Endothelial cell of umbilical vein (primary cell): ENCODE measurements around the gene NEDD4L. TPM values are rescaled to one million over a fixed set of nuclear protein-coding genes. Genes with fewer than 3 reads are reported as not detected.

Source experiments
- BruUV-seq: library from RNA; stranded (reverse); fragments of 400-500 nt; replicated peaks from 2 replicates; lab custom pipeline; 2021; lab: Mats Ljungman, UMichigan
- CTCF ChIA-PET: fragments of 300-600, 350-600 bp; sonication (Branson Sonifier 250); formaldehyde crosslinking; loops from one replicate; lab custom pipeline; 2021; ENCODE audit warnings: antibody characterized with exemption, inconsistent platforms; lab: Charles Lee
- POLR2A ChIA-PET: fragments of 300-600, 350-600 bp; sonication (Branson Sonifier 250); formaldehyde crosslinking; loops from one replicate; lab custom pipeline; 2021; ENCODE audit warnings: antibody characterized with exemption, inconsistent platforms; lab: Charles Lee
- DNase-seq: peaks from one replicate; pipeline ENCODE4 v3.0.0-alpha.2; 2011; ENCODE audit warnings: low read depth, low spot score
- FAIRE-seq: peaks from 2 replicates; lab custom pipeline; 2011; peaks lifted over from hg19 to GRCh38; lab: Jason Lieb, UNC
- H2AFZ ChIP-seq: 2 replicates; pipeline ENCODE4 v1.6.0; 2012; ENCODE audit warnings: low read depth, low read length, control low read depth, inconsistent platforms
- H3K27ac ChIP-seq: 2 replicates; pipeline ENCODE4 v1.5.1; 2011; ENCODE audit warnings: low read depth, mild to moderate bottlenecking, control low read depth, low read length, moderate library complexity; ENCODE audit not compliant: insufficient read depth
- H3K27me3 ChIP-seq, 2 experiments: 2 replicates each; pipeline versions ENCODE4 v1.6.0 to v1.6.1; 2011; ENCODE audit warnings: low read length in 2 of 2, mixed read lengths in 1 of 2; ENCODE audit not compliant: control insufficient read depth in 2 of 2, insufficient read depth in 2 of 2
- H3K36me3 ChIP-seq, 2 experiments: 2 replicates in 1 of 2; 3 replicates in 1 of 2; pipeline ENCODE4 v1.5.1; 2011; ENCODE audit warnings: low read length in 2 of 2, mild to moderate bottlenecking in 1 of 2, moderate library complexity in 1 of 2; ENCODE audit not compliant: control insufficient read depth in 2 of 2, insufficient read depth in 2 of 2; ENCODE audit errors: extremely low read depth in 1 of 2
- H3K4me1 ChIP-seq: 3 replicates; pipeline ENCODE4 v1.5.1; 2011; ENCODE audit warnings: mild to moderate bottlenecking, low read length; ENCODE audit not compliant: control insufficient read depth, insufficient read depth; ENCODE audit errors: extremely low read depth
- H3K4me2 ChIP-seq: 2 replicates; pipeline ENCODE4 v1.6.1; 2011; ENCODE audit warnings: low read length, control low read depth, mixed read lengths; ENCODE audit not compliant: insufficient read depth
- H3K4me3 ChIP-seq, 3 experiments: fragments of 200-600 bp in 1 of 3; sonication (generic), shearing (Covaris generic) in 1 of 3; replicated peaks in 1 of 3; 2 replicates each; pipeline ENCODE4 v1.5.1; 2011 to 2016; ENCODE audit warnings: control low read depth in 3 of 3, low read length in 3 of 3, mild to moderate bottlenecking in 2 of 3, inconsistent platforms in 1 of 3, low read depth in 1 of 3, moderate library complexity in 1 of 3; ENCODE audit not compliant: insufficient read depth in 1 of 3
- H3K79me2 ChIP-seq: 2 replicates; pipeline ENCODE4 v1.6.0; 2012; ENCODE audit warnings: low read length, inconsistent platforms; ENCODE audit not compliant: control insufficient read depth, insufficient read depth
- H3K9ac ChIP-seq: replicated peaks from 2 replicates; pipeline ENCODE3; 2011; ENCODE audit warnings: low read length, control low read depth; ENCODE audit not compliant: insufficient read depth; ENCODE audit errors: extremely low read depth
- H3K9me1 ChIP-seq: replicated peaks from 3 replicates; pipeline ENCODE4 v1.6.0; 2011; ENCODE audit warnings: mild to moderate bottlenecking, low read length; ENCODE audit not compliant: control insufficient read depth, insufficient read depth; ENCODE audit errors: extremely low read depth
- H3K9me3 ChIP-seq: replicated peaks from 2 replicates; pipeline ENCODE4 v1.5.1; 2012; ENCODE audit warnings: low read length, inconsistent platforms; ENCODE audit not compliant: control insufficient read depth, insufficient read depth
- H4K20me1 ChIP-seq: replicated peaks from 2 replicates; pipeline ENCODE3; 2011; ENCODE audit warnings: mild to moderate bottlenecking, low read length; ENCODE audit not compliant: control insufficient read depth, insufficient read depth; ENCODE audit errors: extremely low read depth
- CTCF ChIP-seq, 2 donors: IDR thresholded peaks; 1 replicate in 1 of 2; 2 replicates in 1 of 2; pipeline ENCODE4 v1.5.1; 2011; ENCODE audit warnings: low read length in 2 of 2, mild to moderate bottlenecking in 2 of 2, moderate library complexity in 2 of 2, control low read depth in 1 of 2, inconsistent platforms in 1 of 2, low read depth in 1 of 2; ENCODE audit not compliant: insufficient read depth in 1 of 2; ENCODE audit errors: extremely low read depth in 1 of 2
- EZH2 ChIP-seq: IDR thresholded peaks from 2 replicates; pipeline ENCODE4 v1.6.1; 2012; ENCODE audit warnings: borderline replicate concordance, low read depth, mild to moderate bottlenecking, moderate library complexity, low read length, inconsistent platforms; ENCODE audit not compliant: severe bottlenecking
- FOS ChIP-seq: IDR thresholded peaks from 2 replicates; pipeline ENCODE4 v1.6.1; 2011; ENCODE audit warnings: mild to moderate bottlenecking, low read length, moderate library complexity, borderline replicate concordance; ENCODE audit not compliant: insufficient read depth
- GATA2 ChIP-seq: IDR thresholded peaks from 2 replicates; pipeline ENCODE4 v1.7.0; 2011; ENCODE audit warnings: low read depth, mild to moderate bottlenecking, moderate library complexity, mixed read lengths, low read length; ENCODE audit not compliant: insufficient read length, insufficient read depth
- JUN ChIP-seq: IDR thresholded peaks from 2 replicates; pipeline ENCODE4 v1.6.1; 2011; ENCODE audit warnings: borderline replicate concordance, low read depth; ENCODE audit not compliant: insufficient read length, insufficient read depth
- MYC ChIP-seq: IDR thresholded peaks from one replicate; pipeline ENCODE4 v1.6.1; 2011; ENCODE audit warnings: mild to moderate bottlenecking, low read depth, low read length
- POLR2A ChIP-seq: IDR thresholded peaks from 2 replicates; pipeline ENCODE4 v1.6.1; 2012; ENCODE audit warnings: low read depth, mild to moderate bottlenecking, control low read depth, low read length
- POLR2AphosphoS5 ChIP-seq: IDR thresholded peaks from 2 replicates; pipeline ENCODE4 v1.6.1; 2012; ENCODE audit warnings: low read depth, mild to moderate bottlenecking, control low read depth, low read length, moderate library complexity; ENCODE audit not compliant: insufficient read depth
- dilution Hi-C: fragments of 300-500 bp; cut with MboI; formaldehyde crosslinking; loops from one replicate; pipeline ENCODE4 v1.15.0; 2019; ENCODE audit warnings: low sequenced_read_pairs; ENCODE audit not compliant: extremely low pct_ligation_motif_present
- intact Hi-C: fragments of 100-400 bp; cut with micrococcal nuclease; formaldehyde crosslinking; loops from one replicate; pipeline ENCODE4 v1.10.0; 2022
- polyA plus RNA-seq, 4 experiments: library from polyadenylated mRNA; depleted of rRNA in 3 of 4; stranded (reverse) in 3 of 4; unstranded in 1 of 4; fragments of >200 nt; gene quantifications; 2 replicates each; pipeline versions ENCODE4 v1.2.1 to v1.2.3, GENCODE V29; 2011 to 2012; ENCODE audit warnings: missing spikeins in 1 of 4
- total RNA-seq: library from RNA; stranded (reverse); gene quantifications from 2 replicates; pipeline ENCODE4 v1.2.3, GENCODE V29; 2021
- TF ChIP-seq, protein P1 (sequence below): IDR thresholded peaks from 2 replicates; pipeline ENCODE4 v1.6.1; 2011; ENCODE audit not compliant: insufficient read depth, insufficient read length

NEDD4L gene
- total and polyA plus RNA-seq, 2 donors (not counting 3 experiments of a cell fraction or from before 2014, with no cell fraction given), result 20.5 to 78.9 TPM

DNA sequence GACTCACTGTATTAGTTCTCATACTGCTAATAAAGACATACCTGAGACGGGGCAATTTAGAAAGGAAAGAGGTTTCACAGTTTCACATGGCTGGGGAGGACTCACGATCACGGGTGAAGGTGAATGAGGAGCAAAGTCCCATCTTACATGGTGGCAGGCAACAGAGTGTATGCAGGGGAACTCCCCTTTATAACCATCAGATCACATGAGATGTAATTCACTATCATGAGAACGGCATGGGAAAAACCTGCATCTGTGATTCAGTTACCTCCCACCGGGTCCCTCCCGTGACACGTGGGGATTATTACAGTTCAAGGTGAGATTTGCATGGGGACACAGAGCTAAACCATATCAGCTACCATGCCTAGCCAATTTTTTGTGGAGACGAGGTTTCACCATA is 168.2 kb downstream of the NEDD4L start:
- Histone ChIP-seq H3K27me3 (no peaks in the 10 kb centered on the region), H3K27ac (no peak overlapping the region), H4K20me1 (no peaks in the 10 kb centered on the region), H3K79me2 (no peaks in the 10 kb centered on the region), H3K9ac (no peak overlapping the region), H3K36me3 (no peaks in the 10 kb centered on the region), H3K4me3 (no peak overlapping the region), H3K9me1 (no peaks in the 10 kb centered on the region), H3K4me2 (no peak overlapping the region), H2AFZ (no peak overlapping the region), H3K4me1 (peaks cover 23% of the 10 kb centered on the region), H3K9me3 (no peaks in the 10 kb centered on the region)
- FAIRE-seq (no peak), DNase-seq (no peak)
- no TSS peak for BruUV-seq
- ChIA-PET CTCF (no interaction called here), POLR2A (no interaction called here)
- dilution Hi-C loops (no loop called here), intact Hi-C loops (no loop called here)
- TF ChIP-seq MYC, result no peak
- no peak for TF ChIP-seq EZH2
- no peak for TF ChIP-seq JUN
- no peak for TF ChIP-seq POLR2AphosphoS5
- TF ChIP-seq, protein P1, sequence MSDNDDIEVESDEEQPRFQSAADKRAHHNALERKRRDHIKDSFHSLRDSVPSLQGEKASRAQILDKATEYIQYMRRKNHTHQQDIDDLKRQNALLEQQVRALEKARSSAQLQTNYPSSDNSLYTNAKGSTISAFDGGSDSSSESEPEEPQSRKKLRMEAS, result no peak
- no peak for TF ChIP-seq POLR2A
- no peak for TF ChIP-seq CTCF (IDR thresholded peaks at IDR 0.05; ENCODE audit: extremely low read depth in 1 of 2, insufficient read depth in 1 of 2, low read depth in 1 of 2, low read length in 2 of 2)
- no peak for TF ChIP-seq FOS
- no peak for TF ChIP-seq GATA2
